ENCODE results near the gene PLCD1. TPM values are rescaled to one million over a fixed set of nuclear protein-coding genes. Genes with fewer than 3 reads are reported as not detected.
A peak's percentile ranks its signal among the peaks of the same experiment; 100 is the strongest.

The PLCD1 gene
- total RNA-seq, 1 donor = 23.2 TPM

GRCh38 chr3:38022896-38023709 lies 6.3 kb downstream of the PLCD1 start:
- Histone ChIP-seq H3K4me2 (ENCODE audit: insufficient read depth, low read length) (peak overlapping the region; percentile 97), H3K36me3 (ENCODE audit: insufficient read depth, low read length) (no peaks in the 10 kb centered on the region), H3K9me3 (ENCODE audit: low read depth, low read length) (no peaks in the 10 kb centered on the region), H2AFZ (ENCODE audit: low read length) (no peak overlapping the region), H3K79me2 (ENCODE audit: insufficient read depth, low read length) (peaks cover 23% of the 10 kb centered on the region), H3K27ac (ENCODE audit: low read depth, low read length) (no peak overlapping the region), H3K27me3 (ENCODE audit: insufficient read depth, low read length) (no peaks in the 10 kb centered on the region), H4K20me1 (ENCODE audit: insufficient read depth, low read length) (peaks cover 12% of the 10 kb centered on the region), H3K4me1 (ENCODE audit: insufficient read depth, low read length) (peaks cover 13% of the 10 kb centered on the region), H3K4me3 (ENCODE audit: insufficient read depth, low read length) (no peak overlapping the region)
- DNase-seq (ENCODE audit: insufficient read length, low spot score, missing footprints) = peak; percentile 60
- no peak for TF ChIP-seq CTCF (IDR thresholded peaks at IDR 0.05; ENCODE audit: extremely low read depth, low read depth, low read length)

- Histone ChIP-seq H3K4me2 (ENCODE audit: insufficient read depth, low read length) (no peak overlapping the region), H3K9me3 (ENCODE audit: low read depth, low read length) (no peaks in the 10 kb centered on the region), H3K4me1 (ENCODE audit: insufficient read depth, low read length) (peaks cover 13% of the 10 kb centered on the region), H3K79me2 (ENCODE audit: insufficient read depth, low read length) (peaks cover 17% of the 10 kb centered on the region), H3K27ac (ENCODE audit: low read depth, low read length) (no peak overlapping the region), H2AFZ (ENCODE audit: low read length) (no peak overlapping the region), H3K27me3 (ENCODE audit: insufficient read depth, low read length) (no peaks in the 10 kb centered on the region), H3K4me3 (ENCODE audit: insufficient read depth, low read length) (no peak overlapping the region), H3K36me3 (ENCODE audit: insufficient read depth, low read length) (no peaks in the 10 kb centered on the region), H4K20me1 (ENCODE audit: insufficient read depth, low read length) (peaks cover 8% of the 10 kb centered on the region)
- no peak for TF ChIP-seq CTCF (IDR thresholded peaks at IDR 0.05; ENCODE audit: extremely low read depth, low read depth, low read length)
- peak; percentile 57 for DNase-seq (ENCODE audit: insufficient read length, low spot score, missing footprints)
These were observed 7.1 kb downstream of the PLCD1 start for GRCh38 chr3:38022301-38022700.

- Histone ChIP-seq H3K4me3 (ENCODE audit: insufficient read depth, low read length) (no peak overlapping the region), H4K20me1 (ENCODE audit: insufficient read depth, low read length) (peaks cover 8% of the 10 kb centered on the region), H3K79me2 (ENCODE audit: insufficient read depth, low read length) (peaks cover 16% of the 10 kb centered on the region), H3K4me2 (ENCODE audit: insufficient read depth, low read length) (no peak overlapping the region), H3K4me1 (ENCODE audit: insufficient read depth, low read length) (peaks cover 13% of the 10 kb centered on the region), H3K27ac (ENCODE audit: low read depth, low read length) (no peak overlapping the region), H3K36me3 (ENCODE audit: insufficient read depth, low read length) (peaks cover 6% of the 10 kb centered on the region), H3K9me3 (ENCODE audit: low read depth, low read length) (peaks cover 2% of the 10 kb centered on the region), H2AFZ (ENCODE audit: low read length) (no peak overlapping the region), H3K27me3 (ENCODE audit: insufficient read depth, low read length) (no peaks in the 10 kb centered on the region)
- no peak for DNase-seq (ENCODE audit: insufficient read length, low spot score, missing footprints)
- TF ChIP-seq CTCF (IDR thresholded peaks at IDR 0.05; ENCODE audit: extremely low read depth, low read depth, low read length) = no peak
These were observed 8.2 kb downstream of the PLCD1 start for GRCh38 chr3:38021196-38021595.

GRCh38 chr3:38020342-38020726 lies 9.1 kb downstream of the PLCD1 start:
- DNase-seq (ENCODE audit: insufficient read length, low spot score, missing footprints) = peak; percentile 26
- Histone ChIP-seq H3K4me3 (ENCODE audit: insufficient read depth, low read length) (no peak overlapping the region), H3K27me3 (ENCODE audit: insufficient read depth, low read length) (no peaks in the 10 kb centered on the region), H3K27ac (ENCODE audit: low read depth, low read length) (no peak overlapping the region), H3K36me3 (ENCODE audit: insufficient read depth, low read length) (peaks cover 13% of the 10 kb centered on the region), H3K79me2 (ENCODE audit: insufficient read depth, low read length) (peaks cover 16% of the 10 kb centered on the region), H2AFZ (ENCODE audit: low read length) (no peak overlapping the region), H3K4me2 (ENCODE audit: insufficient read depth, low read length) (no peak overlapping the region), H4K20me1 (ENCODE audit: insufficient read depth, low read length) (peaks cover 8% of the 10 kb centered on the region), H3K9me3 (ENCODE audit: low read depth, low read length) (peaks cover 3% of the 10 kb centered on the region), H3K4me1 (ENCODE audit: insufficient read depth, low read length) (peaks cover 6% of the 10 kb centered on the region)
- TF ChIP-seq CTCF (IDR thresholded peaks at IDR 0.05; ENCODE audit: extremely low read depth, low read depth, low read length) = no peak
